Effector memory CD8-positive, alpha-beta T cell (primary cell): ENCODE data around the gene PTPN2.

Experiments
- ATAC-seq: fragments of 150-1000 bp; cut with Tn5 transposase; replicated peaks from 2 replicates; pipeline ENCODE4 v1.10.0; 2021; ENCODE audit warnings: mild to moderate bottlenecking, moderate library complexity
- DNase-seq, 3 experiments: peaks; one replicate each; pipeline ENCODE4 v3.0.0; 2021
- H3K27ac Mint-ChIP-seq, 2 donors: one replicate each; pipeline ENCODE4 v1.8.0; 2022; ENCODE audit warnings: mild to moderate bottlenecking in 2 of 2, mixed read lengths in 2 of 2, moderate library complexity in 2 of 2
- H3K27me3 Mint-ChIP-seq, 2 donors: one replicate each; pipeline ENCODE4 v1.8.0; 2022; ENCODE audit warnings: mixed read lengths in 2 of 2
- H3K36me3 Mint-ChIP-seq: one replicate; pipeline ENCODE4 v1.8.0; 2022; ENCODE audit warnings: mild to moderate bottlenecking, moderate library complexity, mixed read lengths; ENCODE audit not compliant: insufficient read depth
- H3K4me1 Mint-ChIP-seq, 2 donors: one replicate each; pipeline ENCODE4 v1.8.0; 2022; ENCODE audit warnings: low read depth in 2 of 2, mixed read lengths in 2 of 2
- H3K4me3 Mint-ChIP-seq, 2 donors: one replicate each; pipeline ENCODE4 v1.8.0; 2022; ENCODE audit warnings: mild to moderate bottlenecking in 2 of 2, mixed read lengths in 2 of 2, moderate library complexity in 2 of 2
- H3K9me3 Mint-ChIP-seq, 2 donors: one replicate each; pipeline ENCODE4 v1.8.0; 2022; ENCODE audit warnings: mixed read lengths in 2 of 2

The PTPN2 gene

DNA sequence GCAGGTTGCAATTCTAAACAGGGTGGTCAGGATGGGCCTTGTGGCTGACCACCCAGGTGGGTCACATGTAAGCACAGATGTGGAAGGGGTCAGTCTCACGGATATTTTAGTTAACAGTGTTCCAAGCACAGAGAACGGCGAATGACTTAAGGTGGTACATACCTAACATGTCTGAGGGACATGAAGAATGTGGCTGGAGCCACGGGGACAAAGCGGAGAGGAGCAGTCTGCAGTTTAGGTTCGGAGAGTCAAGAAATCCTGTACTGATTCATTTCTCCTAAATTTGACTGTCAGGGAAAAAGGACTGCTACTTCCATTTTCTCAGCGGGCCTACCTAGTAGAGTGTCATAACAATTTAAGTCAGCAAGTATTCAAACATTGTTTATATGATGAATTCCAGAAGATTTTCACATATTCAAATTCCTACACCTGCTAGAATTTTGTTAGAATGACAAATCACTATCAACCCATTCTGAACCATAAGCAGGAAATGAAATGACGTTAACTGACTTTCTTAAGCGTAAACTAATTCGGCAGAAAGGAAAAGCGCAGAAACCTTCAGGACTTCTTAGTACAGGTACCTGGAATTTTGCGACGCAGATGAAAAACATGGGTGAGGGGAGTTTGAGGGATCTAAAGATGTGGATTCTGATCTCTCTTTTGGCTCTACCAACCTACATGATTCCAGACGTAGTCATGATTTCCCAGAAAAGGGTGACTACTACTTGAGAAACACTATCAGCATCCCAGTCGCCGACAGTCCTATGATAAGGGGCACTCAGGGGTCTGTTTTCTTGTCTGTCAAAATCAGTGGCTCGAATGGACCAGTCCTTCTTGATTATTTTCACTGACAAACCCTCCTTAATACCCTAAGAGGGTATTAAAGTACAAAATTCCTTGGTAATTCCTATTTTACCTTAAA, 41.3 kb downstream of the PTPN2 start:
- Mint-ChIP-seq H3K9me3 (no peaks in the 10 kb centered on the region), H3K27ac (peak overlapping the region; percentile 89 to 92), H3K4me3 (no peak overlapping the region), H3K27me3 (no peaks in the 10 kb centered on the region), H3K4me1 (peaks cover 62 to 69% of the 10 kb centered on the region in 2 donors), H3K36me3 (peaks cover 14% of the 10 kb centered on the region)
- no peak for DNase-seq
- no peak for ATAC-seq

DNA sequence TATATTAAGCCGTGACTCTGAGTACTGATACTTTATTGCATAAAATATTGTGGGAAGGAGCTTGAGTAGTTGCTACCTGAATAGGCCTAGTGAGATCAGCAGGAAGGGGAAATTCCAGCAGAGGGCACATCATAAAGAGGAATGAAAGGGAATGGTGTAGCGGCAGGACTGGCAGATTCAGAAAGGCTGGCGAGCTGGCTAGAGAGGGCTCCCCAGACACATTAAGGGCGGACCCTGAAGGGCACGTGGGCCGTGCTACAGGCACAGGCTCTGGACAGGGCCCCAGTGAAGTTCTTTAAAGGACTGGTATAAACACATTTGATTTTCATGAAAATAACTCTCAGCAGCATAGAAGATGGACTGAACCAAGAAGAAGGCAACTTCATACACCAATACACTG, 43.0 kb downstream of the PTPN2 start:
- Mint-ChIP-seq H3K27me3 (no peaks in the 10 kb centered on the region), H3K27ac (peak overlapping the region; percentile 49 to 92), H3K36me3 (peaks cover 18% of the 10 kb centered on the region), H3K4me3 (peak overlapping the region; percentile 66 to 81), H3K9me3 (no peaks in the 10 kb centered on the region), H3K4me1 (peaks cover 61 to 72% of the 10 kb centered on the region in 2 donors)
- ATAC-seq, result no peak
- DNase-seq, result no peak

DNA sequence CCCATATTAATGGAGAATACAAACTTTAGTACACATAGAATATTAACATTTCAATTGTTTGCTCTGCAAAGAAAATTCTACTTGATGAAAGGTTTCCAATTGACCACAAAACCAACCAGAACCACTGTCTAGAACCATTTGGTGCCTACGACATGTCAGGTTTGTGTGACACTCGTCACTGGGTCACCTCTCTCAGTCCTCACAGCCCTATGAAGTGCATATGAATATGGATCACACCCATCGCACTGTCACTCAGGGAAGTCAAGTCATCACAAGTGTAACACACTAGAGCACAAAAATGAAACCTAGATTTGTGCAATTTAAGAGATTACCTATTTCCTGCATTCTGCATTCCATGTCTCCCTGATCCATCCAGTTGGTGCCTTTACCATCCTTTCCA, 43.7 kb downstream of the PTPN2 start:
- ATAC-seq (peak; percentile 26), DNase-seq (peak in 1 of 3 experiments; percentile 3)
- Mint-ChIP-seq H3K9me3 (no peaks in the 10 kb centered on the region), H3K4me1 (peaks cover 58 to 71% of the 10 kb centered on the region in 2 donors), H3K27me3 (no peaks in the 10 kb centered on the region), H3K36me3 (peaks cover 22% of the 10 kb centered on the region), H3K27ac (peak overlapping the region; percentile 49 to 92), H3K4me3 (peak overlapping the region; percentile 66 to 81)

DNA sequence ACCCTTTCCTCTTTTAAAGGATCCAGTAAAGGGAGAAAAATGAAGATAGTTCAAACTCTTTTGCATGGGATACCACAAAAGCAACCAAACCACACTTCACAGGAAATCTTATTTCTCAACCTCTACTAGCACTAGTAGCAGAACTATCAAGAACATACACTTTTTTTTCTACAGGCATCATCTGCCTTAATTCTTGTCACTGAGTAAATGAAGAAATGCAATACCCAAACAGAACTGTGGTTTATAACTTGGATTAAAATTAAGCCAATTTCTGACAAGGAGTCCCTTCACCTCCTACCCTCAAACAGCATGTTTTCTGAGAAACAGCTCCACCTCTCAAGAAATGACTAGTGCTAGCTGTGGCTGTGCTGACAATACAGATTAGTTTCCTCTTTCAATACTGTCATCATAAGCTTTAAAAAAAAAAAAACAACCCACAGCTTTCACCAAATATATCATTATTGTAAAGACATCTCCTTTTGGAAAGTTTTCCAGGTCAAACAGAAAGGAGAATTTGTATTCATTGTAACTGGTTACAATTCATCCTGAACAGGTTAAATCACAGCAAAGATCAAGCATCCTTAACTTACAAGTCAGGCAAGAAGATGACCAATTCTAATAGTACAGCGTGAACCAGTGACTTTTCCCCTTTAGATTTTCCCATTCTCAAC, 44.4 kb downstream of the PTPN2 start:
- Mint-ChIP-seq H3K4me1 (peaks cover 51 to 63% of the 10 kb centered on the region in 2 donors), H3K36me3 (peaks cover 28% of the 10 kb centered on the region), H3K9me3 (no peaks in the 10 kb centered on the region), H3K27me3 (no peaks in the 10 kb centered on the region), H3K27ac (peak overlapping the region; percentile 49 to 92), H3K4me3 (peak overlapping the region; percentile 66 to 81)
- peak; percentile 77 for ATAC-seq
- DNase-seq, result peak; percentile 16 to 37 (median 24)

DNA sequence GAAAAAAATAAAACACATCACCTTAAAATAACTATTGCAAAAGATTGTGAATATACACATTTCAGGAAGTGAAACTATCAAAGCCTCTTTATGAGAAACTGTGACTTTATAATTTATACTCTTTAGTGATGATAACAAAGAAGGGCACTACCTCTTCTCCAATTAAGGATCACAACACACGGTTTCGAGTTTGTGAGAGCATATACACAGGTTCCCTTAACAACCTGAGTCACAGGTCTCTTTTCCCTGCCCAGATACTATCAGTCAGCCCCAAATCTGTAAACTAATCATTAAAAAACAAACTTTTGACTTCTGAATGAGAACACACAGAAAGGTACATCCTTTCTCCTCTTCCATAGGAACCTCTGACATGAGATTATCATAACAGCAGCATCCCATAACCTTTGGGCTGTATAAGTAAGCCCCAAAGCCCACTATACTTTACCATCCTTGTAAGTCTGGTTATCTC, 44.9 kb downstream of the PTPN2 start:
- no peaks in the 10 kb centered on the region for H3K9me3 Mint-ChIP-seq
- ATAC-seq, result peak; percentile 54
- H3K27me3 Mint-ChIP-seq, result no peaks in the 10 kb centered on the region
- H3K27ac Mint-ChIP-seq, result peak overlapping the region; percentile 49 to 92
- peak in 2 of 3 experiments; percentile 4 to 29 for DNase-seq
- peaks cover 47 to 58% of the 10 kb centered on the region in 2 donors for H3K4me1 Mint-ChIP-seq
- peak overlapping the region; percentile 66 to 81 for H3K4me3 Mint-ChIP-seq
- H3K36me3 Mint-ChIP-seq, result peaks cover 29% of the 10 kb centered on the region

DNA sequence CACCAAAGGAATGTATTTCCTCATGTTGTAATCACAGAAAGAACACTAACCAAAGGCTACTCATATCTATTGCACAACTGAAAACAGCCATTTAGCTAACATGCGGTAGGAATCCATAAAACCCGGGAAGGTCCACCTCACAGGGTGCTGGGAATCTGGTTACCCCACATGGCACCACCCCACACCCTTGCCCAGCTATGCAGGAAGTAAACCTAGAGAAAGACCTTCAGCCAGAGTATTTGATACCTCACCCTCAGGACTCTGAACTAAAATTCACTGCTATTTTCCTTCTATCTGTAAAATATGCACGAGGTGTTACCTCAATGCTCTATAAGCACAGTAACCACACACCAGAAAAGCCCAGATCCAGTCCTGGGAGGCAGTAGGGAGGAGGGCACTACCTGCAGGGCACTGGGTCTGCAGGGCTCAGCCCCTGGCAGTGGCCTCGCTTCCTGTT, 45.8 kb downstream of the PTPN2 start:
- H3K36me3 Mint-ChIP-seq, result peaks cover 29% of the 10 kb centered on the region
- H3K27me3 Mint-ChIP-seq, result no peaks in the 10 kb centered on the region
- peak in 1 of 3 experiments; percentile 14 for DNase-seq
- peak overlapping the region; percentile 66 to 81 for H3K4me3 Mint-ChIP-seq
- H3K9me3 Mint-ChIP-seq, result no peaks in the 10 kb centered on the region
- ATAC-seq, result no peak
- peak overlapping the region; percentile 49 to 92 for H3K27ac Mint-ChIP-seq
- H3K4me1 Mint-ChIP-seq, result peaks cover 44 to 54% of the 10 kb centered on the region in 2 donors

DNA sequence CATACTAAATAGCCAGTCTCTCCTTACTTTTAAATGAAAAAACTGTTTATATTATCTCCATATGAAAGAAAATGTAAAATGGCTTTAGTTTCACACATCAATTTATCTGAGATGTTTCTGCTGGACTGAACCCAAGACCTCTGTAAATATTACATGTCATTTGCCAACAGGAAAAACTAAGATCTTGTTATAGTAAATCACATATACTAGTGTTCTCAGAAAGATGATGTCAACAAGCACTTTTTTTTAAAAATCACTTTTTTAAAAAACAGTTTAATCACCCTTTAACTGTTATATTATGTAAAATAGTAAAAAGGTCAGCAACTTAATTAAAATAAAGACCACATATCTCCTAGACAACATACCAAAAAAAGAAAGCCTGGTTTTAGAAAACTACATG, 46.3 kb downstream of the PTPN2 start:
- H3K4me3 Mint-ChIP-seq, result peak overlapping the region; percentile 66 to 81

DNA sequence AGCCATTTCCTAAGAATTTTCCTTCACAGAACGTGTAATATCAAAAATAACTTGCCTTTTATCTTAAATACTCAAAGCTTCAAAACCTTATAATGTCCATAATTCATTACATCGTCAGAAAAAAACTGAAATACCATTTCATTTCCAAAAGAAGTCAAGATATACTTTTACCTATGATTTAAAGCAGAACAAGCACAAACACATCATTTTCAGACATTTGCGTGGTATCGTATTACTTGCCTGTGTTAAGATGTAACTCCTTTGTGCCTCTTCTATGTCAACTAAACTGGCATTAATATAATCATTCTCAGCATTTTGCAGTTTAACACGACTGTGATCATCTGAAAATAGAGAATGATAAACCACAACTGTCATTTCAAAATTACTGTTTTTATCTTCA, 47.5 kb downstream of the PTPN2 start:
- ATAC-seq (no peak), DNase-seq (no peak)
- peak overlapping the region; percentile 62 to 92 for H3K27ac Mint-ChIP-seq
- no peaks in the 10 kb centered on the region for H3K27me3 Mint-ChIP-seq
- H3K4me1 Mint-ChIP-seq, result peaks cover 37 to 47% of the 10 kb centered on the region in 2 donors
- H3K9me3 Mint-ChIP-seq, result no peaks in the 10 kb centered on the region
- H3K36me3 Mint-ChIP-seq, result peaks cover 29% of the 10 kb centered on the region
- H3K4me3 Mint-ChIP-seq, result no peak overlapping the region

More for the DNA sequence above, 46.3 kb downstream of the PTPN2 start:
- Mint-ChIP-seq H3K9me3 (no peaks in the 10 kb centered on the region), H3K27ac (peak overlapping the region; percentile 49 to 92), H3K36me3 (peaks cover 29% of the 10 kb centered on the region), H3K4me1 (peaks cover 45 to 51% of the 10 kb centered on the region in 2 donors), H3K27me3 (no peaks in the 10 kb centered on the region)
- no peak for DNase-seq
- no peak for ATAC-seq

DNA sequence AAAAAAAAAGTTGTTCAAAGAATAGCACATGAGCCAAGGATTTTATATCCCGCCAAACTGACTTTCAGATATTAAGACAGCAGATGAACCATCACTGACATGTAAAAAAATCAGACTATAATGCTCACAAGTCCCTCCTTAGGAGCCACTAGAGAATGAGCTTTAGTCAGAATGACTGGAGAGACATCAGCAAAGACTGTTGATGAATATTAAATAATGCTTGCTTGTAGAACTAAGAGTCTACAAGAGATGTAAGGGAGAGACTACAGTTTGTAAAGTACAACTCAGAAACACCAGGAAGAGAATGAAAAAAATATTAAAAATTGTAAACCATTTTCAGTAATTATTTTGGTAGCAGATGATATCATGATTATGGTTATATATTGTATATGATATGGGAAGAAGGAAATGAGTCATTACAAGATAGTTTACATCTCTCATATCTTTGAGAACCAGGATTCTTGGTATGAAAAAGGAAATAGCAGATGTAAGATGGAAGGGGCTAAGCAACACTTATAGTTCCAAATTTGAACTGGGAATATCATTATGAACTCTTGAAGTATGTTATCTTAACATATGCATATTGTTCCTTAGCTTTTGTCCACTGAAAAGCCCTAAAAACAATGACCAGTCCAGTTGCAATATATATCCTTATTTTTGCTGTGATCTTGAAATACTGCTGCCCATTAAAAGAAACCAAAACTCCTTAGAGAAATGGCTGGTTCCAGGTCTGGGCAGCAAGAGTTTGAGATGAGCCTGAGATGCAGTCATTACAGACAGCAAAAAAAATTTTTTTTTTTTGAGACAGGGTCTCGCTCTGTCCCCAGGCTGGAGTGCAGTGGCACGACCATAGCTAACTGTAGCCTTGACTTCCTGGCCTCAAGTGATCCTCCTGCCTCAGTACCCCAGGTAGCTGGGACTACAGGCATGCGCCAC, 55.7 kb downstream of the PTPN2 start:
- H3K4me1 Mint-ChIP-seq, result peaks cover 2 to 24% of the 10 kb centered on the region in 2 donors
- ATAC-seq (no peak), DNase-seq (no peak)
- H3K27ac Mint-ChIP-seq, result no peak overlapping the region
- H3K9me3 Mint-ChIP-seq, result no peaks in the 10 kb centered on the region
- H3K4me3 Mint-ChIP-seq, result no peak overlapping the region
- H3K27me3 Mint-ChIP-seq, result no peaks in the 10 kb centered on the region
- peaks cover 52% of the 10 kb centered on the region for H3K36me3 Mint-ChIP-seq

DNA sequence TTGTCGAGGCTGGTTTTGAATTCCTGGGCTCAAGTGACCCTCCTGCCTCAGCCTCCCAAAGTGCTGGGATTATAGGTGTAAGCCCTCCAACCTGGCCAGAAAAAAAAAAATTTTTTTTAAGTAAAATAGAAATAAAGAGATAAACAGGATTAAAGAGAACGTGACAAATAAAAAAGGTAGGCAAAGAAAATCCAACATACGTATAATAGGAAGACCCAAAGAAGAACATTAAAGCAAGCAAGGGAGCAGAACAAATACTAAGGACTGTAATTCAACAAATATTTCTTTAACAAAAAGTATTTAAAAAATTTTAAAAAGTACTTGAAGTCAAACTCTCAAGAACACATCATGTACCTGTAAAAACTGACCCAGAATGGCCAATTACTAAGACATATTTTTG, 56.4 kb downstream of the PTPN2 start:
- H3K36me3 Mint-ChIP-seq, result peaks cover 52% of the 10 kb centered on the region

DNA sequence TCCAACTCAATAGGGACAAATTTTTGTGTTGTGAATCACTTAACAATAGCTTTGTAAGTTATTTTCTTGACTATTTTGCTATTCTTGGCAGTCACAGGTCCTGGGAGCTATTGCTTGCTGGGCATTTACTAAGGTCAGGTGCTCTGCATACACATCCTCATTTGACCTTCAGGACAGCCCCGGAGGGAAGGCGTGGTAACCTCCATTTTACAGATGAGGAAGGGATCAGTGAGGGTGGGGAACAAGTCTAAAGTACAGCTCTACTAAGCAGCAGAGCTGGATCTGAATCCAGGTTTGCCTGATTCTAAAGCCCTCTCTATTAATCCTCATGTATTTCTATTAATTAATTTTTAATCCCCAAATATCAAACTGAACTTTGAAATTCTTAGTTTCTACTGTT, 58.8 kb downstream of the PTPN2 start:
- DNase-seq (no peak), ATAC-seq (no peak)
- Mint-ChIP-seq H3K9me3 (no peaks in the 10 kb centered on the region), H3K27me3 (no peaks in the 10 kb centered on the region), H3K27ac (no peak overlapping the region), H3K4me1 (peaks cover 2 to 23% of the 10 kb centered on the region in 2 donors), H3K36me3 (peaks cover 48% of the 10 kb centered on the region), H3K4me3 (no peak overlapping the region)

More for the DNA sequence above, 56.4 kb downstream of the PTPN2 start:
- ATAC-seq (no peak), DNase-seq (no peak)
- Mint-ChIP-seq H3K4me3 (no peak overlapping the region), H3K27ac (no peak overlapping the region), H3K27me3 (no peaks in the 10 kb centered on the region), H3K9me3 (no peaks in the 10 kb centered on the region), H3K4me1 (peaks cover 0 to 23% of the 10 kb centered on the region in 2 donors)

DNA sequence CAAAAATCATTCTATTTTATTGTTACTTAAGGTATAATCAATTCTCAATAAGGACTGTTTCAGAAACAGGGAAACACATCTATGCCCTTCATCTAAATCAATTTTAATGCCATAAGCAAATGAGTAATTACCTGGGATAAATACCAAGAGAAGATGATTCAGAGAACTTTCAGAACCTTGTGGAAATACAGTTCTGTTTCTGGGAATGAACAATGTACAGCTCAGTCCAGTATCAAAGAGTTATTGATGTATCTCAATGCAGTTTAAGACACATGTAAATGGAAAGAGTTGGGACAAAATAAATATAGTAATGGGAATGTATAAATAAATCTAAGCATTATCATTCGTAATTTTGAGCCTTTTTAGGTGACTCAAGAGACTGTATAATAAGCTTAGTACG, 60.1 kb downstream of the PTPN2 start:
- DNase-seq (no peak), ATAC-seq (no peak)
- peak overlapping the region in 1 of 2 donors; percentile 62 for H3K27ac Mint-ChIP-seq
- H3K36me3 Mint-ChIP-seq, result peaks cover 40% of the 10 kb centered on the region
- no peaks in the 10 kb centered on the region for H3K9me3 Mint-ChIP-seq
- H3K4me1 Mint-ChIP-seq, result peaks cover 2 to 18% of the 10 kb centered on the region in 2 donors
- no peaks in the 10 kb centered on the region for H3K27me3 Mint-ChIP-seq
- no peak overlapping the region for H3K4me3 Mint-ChIP-seq
